Measurements from ENCODE around the gene ATP5IF1.
A peak's percentile ranks its signal among the peaks of the same experiment; 100 is the strongest.

The ATP5IF1 gene

DNA sequence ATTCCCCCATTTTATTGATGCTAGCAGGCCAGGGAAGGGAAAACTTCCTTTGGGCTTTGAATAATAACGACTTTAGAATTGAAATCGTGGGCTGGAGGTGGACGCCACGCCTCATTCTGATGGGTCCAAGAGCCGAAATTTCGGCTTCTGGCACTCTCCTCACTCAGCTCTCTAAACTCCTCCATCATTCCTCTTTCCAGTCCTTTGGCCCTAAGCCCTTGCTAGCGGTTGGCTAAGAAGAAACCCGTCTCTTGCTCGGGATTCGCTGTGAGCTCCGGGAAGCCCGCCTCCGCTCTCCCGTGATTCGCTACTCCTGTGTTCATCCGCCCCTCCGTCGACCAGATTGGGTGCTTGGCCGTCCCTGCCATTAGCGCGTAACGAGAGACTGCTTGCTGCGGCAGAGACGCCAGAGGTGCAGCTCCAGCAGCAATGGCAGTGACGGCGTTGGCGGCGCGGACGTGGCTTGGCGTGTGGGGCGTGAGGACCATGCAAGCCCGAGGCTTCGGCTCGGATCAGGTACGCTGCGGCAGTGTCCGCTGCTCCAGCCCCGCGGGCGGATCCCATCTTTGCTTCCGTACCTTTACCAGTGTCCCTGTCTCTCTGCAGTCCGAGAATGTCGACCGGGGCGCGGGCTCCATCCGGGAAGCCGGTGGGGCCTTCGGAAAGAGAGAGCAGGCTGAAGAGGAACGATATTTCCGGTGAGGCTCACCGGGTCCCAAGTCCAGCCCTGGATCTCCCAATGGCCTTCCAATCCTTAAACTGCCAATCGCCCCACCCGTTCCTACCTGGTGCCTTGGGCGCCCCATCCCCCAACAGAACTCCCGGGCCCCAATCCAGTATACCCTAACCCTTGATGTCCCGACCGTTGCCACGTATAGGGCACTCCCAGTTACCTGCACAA lies at the start of gene ATP5IF1:
TSS of gene ATP5IF1 (plus strand) at position 370 of the 901 bp plus-strand sequence. CDS start at position 430, 60 bp downstream.
- peak; percentile 99 for DNase-seq

GRCh38 chr1:28190337-28190979 lies 45.5 kb upstream of the ATP5IF1 start:
- peak; percentile 54 for DNase-seq

DNA sequence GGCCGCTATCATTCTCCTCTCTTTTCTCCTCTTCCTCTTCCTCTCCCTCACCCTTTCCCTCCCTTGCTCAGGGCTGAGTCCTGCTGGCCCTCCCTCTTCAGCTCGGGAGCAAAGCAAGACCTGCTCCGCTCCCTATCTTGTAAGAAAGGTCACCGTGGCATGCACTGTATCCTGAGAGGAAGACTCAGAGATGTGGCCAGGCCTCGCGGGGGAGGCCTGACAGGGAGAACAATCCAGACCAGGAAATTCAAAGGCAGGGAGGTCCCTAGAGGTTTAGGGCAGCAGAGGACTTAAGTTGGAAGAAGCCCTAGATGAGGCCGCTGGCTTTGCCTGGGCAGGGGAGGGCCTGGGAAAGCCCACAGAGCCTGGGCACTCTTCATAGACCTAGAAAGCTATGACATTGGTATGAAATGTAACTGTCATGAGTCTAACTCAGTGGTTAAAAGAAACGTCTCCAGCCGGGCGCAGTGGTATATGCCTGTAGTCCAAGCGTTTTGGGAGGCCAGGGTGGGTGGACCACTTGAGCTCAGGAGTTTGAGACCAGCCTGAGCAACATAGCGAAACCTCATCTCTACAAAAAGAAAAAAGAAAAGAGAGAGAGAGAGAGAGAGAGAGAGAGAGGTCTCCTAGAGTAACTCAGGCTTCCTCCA lies 44.8 kb upstream of the ATP5IF1 start:
- DNase-seq, result no peak

GRCh38 chr1:28193701-28194161 lies 42.2 kb upstream of the ATP5IF1 start:
- DNase-seq, result no peak

DNA sequence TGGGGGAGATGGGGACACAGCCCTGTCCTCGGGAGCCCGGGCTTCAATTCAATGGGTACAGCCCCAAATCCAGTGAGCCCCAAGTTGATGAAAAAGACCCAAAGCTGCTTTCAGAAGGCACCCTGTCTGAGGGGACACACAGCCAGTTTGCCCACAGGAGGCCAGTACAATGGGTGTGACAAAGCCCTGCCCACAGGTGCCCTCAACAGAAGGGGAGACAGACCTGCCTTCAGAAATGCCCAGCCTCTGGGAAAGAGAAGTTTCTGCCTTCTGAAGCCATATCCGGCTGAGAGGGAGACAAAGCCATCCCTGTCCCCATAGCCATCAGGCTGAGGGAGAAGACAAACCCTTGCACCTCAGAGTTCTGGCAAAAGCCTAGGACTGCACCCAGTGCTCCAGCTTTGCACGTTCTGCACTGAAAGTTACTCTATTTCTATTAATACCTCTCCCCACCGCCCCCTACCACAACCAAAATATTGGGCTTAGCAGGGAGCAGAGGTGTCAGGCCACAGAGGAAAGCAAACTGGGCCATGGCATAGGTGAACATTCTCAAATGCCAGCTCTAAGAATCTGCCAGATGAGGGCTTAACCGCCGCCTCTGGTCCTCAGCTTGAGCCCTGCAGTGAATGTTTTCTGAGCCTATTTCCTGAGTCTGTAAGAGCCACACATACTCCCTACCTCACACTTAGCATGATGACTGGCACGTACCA lies 41.4 kb upstream of the ATP5IF1 start:
- no peak for DNase-seq

GRCh38 chr1:28195780-28196179 lies 40.1 kb upstream of the ATP5IF1 start:
- DNase-seq, result no peak

DNA sequence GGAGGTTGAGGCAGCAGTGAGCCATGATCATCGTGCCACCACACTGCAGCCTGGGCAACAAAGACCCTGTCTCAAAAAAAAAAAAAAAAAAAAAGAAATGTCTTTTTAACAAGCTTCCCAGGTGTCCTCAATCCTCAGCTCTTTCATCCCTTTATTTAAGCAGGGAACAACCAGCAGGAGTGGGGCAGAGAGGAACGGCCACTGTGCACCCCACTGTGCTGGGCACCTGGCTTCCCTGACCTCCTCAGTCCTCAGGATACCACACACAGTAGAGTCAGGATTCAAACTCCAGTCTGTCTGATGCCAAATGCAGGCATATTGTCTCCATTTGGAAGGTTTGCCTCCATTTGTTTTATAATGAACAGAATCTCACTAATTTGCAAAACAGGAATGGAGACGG lies 39.6 kb upstream of the ATP5IF1 start:
- no peak for DNase-seq

DNA sequence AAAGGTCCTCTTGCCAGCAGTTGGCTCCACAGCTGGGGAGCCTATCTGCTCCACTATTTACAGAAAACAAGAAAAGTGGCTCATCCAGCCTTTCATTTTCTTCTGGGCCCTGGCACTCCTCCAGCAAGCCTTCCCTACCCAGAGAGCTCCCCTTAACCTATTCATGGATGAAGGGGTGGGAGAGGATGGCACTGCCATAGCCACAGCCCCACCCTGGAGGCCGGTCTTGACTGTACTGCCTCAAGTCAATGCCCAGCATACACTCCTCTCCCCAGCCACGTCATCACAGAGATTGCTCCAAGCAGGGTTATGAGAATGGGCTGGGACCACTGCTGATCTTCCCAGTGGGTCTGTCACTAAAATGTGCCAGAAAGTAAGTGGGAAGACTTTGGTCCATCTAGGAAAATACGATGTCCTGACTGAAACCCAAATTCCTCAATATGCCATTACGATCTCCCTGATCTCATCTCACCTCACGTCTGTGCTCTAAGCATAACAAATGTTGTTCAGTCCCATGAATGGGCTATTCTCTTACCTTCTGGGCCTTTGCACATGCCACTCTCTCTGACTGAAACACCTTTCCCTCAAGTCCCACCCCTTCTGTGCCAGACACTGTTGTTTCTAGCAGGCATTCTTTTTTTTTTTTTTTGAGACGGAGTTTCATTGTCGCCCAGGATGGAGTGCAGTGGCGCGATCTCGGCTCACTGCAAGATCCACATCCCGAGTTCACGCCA lies 38.1 kb upstream of the ATP5IF1 start:
- no peak for DNase-seq

GRCh38 chr1:28199328-28200233 lies 36.3 kb upstream of the ATP5IF1 start:
- peak; percentile 50 for DNase-seq

DNA sequence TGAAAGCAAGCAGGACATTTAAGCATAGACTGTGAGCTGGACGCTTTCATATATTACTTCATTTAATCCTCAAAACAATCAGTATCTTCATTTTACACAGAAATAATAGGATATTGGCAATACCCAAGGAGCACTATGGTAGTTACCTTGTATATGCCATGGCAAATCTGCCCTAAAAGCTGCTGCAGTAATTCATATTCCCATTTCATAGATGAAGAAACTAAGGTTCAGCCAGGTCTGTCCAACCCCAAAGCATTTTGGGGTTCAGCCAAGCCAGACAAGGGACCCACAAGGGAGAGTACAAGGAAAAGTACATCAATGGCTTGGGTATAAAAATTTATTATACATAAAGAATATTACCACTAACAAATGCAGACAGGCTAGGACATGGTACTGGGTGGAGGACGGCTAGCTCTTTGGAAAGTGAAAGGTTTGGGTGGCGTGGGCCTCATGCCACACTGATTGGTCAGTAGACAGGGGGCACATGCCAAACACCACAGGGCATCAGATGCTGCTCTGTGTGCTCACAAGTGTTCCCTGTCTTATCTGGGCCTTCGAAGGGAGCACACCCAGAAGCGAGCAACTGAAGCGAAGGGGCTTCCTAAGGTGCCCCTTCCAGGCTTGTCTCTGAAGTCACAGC lies 35.6 kb upstream of the ATP5IF1 start:
- DNase-seq, result no peak

- DNase-seq, result no peak
Measured at GRCh38 chr1:28205243-28205642, 30.7 kb upstream of the ATP5IF1 start.

GRCh38 chr1:28208818-28209441 lies 27.0 kb upstream of the ATP5IF1 start:
- DNase-seq, result peak; percentile 88

- DNase-seq, result no peak
Measured at GRCh38 chr1:28209700-28210099, 26.2 kb upstream of the ATP5IF1 start.

GRCh38 chr1:28213315-28213714 lies 22.6 kb upstream of the ATP5IF1 start:
- DNase-seq, result peak; percentile 38

DNA sequence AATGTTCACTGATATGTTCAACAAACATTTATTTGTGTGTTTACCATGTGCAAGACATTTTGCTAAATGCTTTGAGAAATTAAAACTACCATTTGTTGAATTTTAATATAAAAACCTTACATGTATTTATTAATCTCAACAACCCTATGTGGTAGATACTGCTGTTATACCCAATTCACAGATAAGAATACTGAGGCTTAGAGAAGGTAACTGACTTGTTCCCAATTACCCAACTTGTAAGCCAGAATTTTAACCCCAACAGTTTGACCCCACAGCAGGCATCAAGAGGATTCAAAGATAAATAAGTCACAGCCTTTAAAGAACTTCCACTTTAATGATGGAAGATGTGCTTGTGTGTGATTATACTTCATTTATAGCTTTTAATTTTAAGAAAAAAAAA lies 6.8 kb upstream of the ATP5IF1 start:
- no peak for DNase-seq

DNA sequence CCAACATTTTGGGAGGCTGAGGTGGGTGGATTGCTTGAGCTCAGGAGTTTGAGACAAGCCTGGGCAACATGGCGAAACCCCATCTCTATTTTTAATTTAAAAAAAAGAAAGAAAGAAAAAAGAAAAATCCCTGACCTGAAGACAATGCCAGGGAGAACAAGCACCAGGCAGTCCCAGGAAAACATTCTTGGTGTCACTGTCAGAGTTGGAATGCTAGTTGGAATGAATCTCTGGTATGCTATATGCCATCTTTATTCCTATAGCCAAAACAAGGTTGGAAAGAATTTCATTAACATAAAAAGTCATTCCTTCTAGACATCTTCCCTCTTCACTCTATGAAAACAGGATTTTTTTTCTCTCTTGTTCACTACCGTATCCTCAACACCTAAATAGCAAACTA lies 5.9 kb upstream of the ATP5IF1 start:
- DNase-seq, result no peak

DNA sequence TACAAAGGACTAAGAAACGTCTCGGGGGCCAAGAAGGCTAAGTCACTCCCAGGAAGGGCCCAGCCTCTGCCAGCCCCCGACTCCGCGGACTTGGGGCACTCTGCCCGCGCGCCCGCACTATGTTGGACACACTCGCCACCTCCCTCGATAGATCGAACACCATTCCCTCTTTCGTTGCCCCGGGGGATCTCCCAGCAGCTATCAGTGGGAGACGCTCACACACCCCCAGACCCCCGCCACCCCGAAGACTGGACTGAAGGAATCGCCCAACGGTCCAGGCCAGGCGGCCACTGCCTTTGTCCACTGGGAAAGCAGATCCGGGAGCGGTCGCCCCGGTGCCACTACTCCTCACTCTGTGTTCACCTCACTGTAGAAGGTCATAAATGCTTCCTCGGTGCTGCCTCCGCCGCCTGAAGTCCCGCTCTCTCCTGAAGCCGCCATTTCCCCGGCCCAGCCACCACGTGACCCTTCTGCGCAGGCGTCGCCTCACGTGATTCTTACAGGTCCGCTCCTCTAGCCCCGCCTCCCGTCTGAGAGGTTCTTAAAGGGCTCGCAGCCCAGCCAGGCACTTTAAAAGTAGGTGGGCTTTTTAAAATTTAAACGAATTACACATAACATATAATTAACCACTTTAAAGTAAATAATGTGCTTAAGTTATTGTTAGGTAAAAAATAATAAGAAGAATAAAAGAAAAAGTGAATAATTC lies 3.2 kb upstream of the ATP5IF1 start, which contains the start of gene DNAJC8:
TSS of gene DNAJC8 (minus strand) at position 472 of the 706 bp plus-strand sequence. CDS start at position 441, 31 bp downstream.
- DNase-seq, result peak; percentile 98

DNA sequence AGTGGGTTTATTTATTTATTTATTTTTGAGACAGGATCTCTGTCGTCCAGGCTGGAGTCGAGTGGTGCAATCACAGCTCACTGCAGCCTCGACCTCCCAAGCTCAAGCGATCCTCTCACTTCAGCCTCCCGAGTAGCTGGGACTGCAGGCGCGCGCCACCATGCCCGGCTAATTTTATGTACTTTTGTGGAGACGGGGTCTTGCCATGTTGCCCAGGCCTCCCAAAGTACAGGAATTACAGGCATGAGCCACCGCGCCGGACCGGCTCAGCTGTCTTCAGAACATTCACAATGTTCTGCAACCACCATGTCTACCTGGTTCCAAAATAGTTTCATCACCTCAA lies 2.7 kb upstream of the ATP5IF1 start:
- DNase-seq, result no peak

GRCh38 chr1:28236656-28237322 lies 865 bp downstream of the ATP5IF1 start:
- peak; percentile 77 for DNase-seq

Measured in hematopoietic multipotent progenitor cell treated with erythropoietin and hydrocortisone succinate and interleukin-3 and kit ligand, for 4 days (in vitro differentiated cells).